GM12873 (cell line): ENCODE measurements around the gene GCFC2.
A peak's percentile ranks its signal among the peaks of the same experiment; 100 is the strongest.

Experiments used
- CTCF ChIP-seq: IDR thresholded peaks from 2 replicates; pipeline ENCODE4 v1.5.1; 2012; ENCODE audit warnings: low read depth, mild to moderate bottlenecking, moderate library complexity, low read length, control low read depth; ENCODE audit not compliant: insufficient read depth; ENCODE audit errors: missing control alignments

GCFC2 gene

GRCh38 chr2:75640621-75641121, 70.0 kb downstream of the GCFC2 start:
- TF ChIP-seq CTCF: peak; percentile 99

GRCh38 chr2:75637568-75637967, 73.1 kb downstream of the GCFC2 start:
- no peak for TF ChIP-seq CTCF

- TF ChIP-seq CTCF: no peak
These were observed 75.8 kb downstream of the GCFC2 start for GRCh38 chr2:75634945-75635344.

- TF ChIP-seq CTCF: no peak
These were observed 77.1 kb downstream of the GCFC2 start for GRCh38 chr2:75633620-75634019.

- TF ChIP-seq CTCF: no peak
These were observed 77.9 kb downstream of the GCFC2 start for GRCh38 chr2:75632813-75633212.

GRCh38 chr2:75632091-75632701, 78.5 kb downstream of the GCFC2 start:
- no peak for TF ChIP-seq CTCF

GRCh38 chr2:75627902-75628504, 82.7 kb downstream of the GCFC2 start:
- peak; percentile 98 for TF ChIP-seq CTCF
